Nephron (organoid): ENCODE results near the gene SLC17A9.

Source experiments
- H3K27ac Mint-ChIP-seq, 3 experiments: 2 replicates each; pipeline ENCODE4 v1.8.0; 2020; ENCODE audit warnings: mixed read lengths in 3 of 3, mild to moderate bottlenecking in 2 of 3, moderate library complexity in 1 of 3
- H3K27me3 Mint-ChIP-seq: 2 replicates; pipeline ENCODE4 v1.8.0; 2021; ENCODE audit warnings: low read depth, mild to moderate bottlenecking, moderate library complexity, mixed read lengths
- H3K36me3 Mint-ChIP-seq: 2 replicates; pipeline ENCODE4 v1.8.0; 2020; ENCODE audit warnings: low read depth, mixed read lengths
- H3K4me1 Mint-ChIP-seq: 2 replicates; pipeline ENCODE4 v1.8.0; 2020; ENCODE audit warnings: mixed read lengths
- H3K4me3 Mint-ChIP-seq, 3 experiments: 2 replicates each; pipeline ENCODE4 v1.8.0; 2020; ENCODE audit warnings: mild to moderate bottlenecking in 3 of 3, mixed read lengths in 3 of 3, moderate library complexity in 2 of 3
- H3K9me3 Mint-ChIP-seq: 2 replicates; pipeline ENCODE4 v1.8.0; 2020; ENCODE audit warnings: mixed read lengths
- CTCF ChIP-seq, 3 experiments: fragments of 200-600 bp; sonication (generic); IDR thresholded peaks; one replicate each; pipeline ENCODE4 v1.5.0; 2021; ENCODE audit warnings: antibody characterized with exemption in 3 of 3; ENCODE audit not compliant: unreplicated experiment in 3 of 3

The SLC17A9 gene

GRCh38 chr20:62935204-62935967 is 17.1 kb upstream of the SLC17A9 start:
- Mint-ChIP-seq H3K4me3 (no peak overlapping the region), H3K27ac (no peak overlapping the region), H3K4me1 (peaks cover 28% of the 10 kb centered on the region), H3K9me3 (no peaks in the 10 kb centered on the region), H3K36me3 (peaks cover 4% of the 10 kb centered on the region), H3K27me3 (no peaks in the 10 kb centered on the region)
- no peak for TF ChIP-seq CTCF (IDR thresholded peaks at IDR 0.05; ENCODE audit: unreplicated experiment in 3 of 3)

- Mint-ChIP-seq H3K27me3 (no peaks in the 10 kb centered on the region), H3K36me3 (peaks cover 7% of the 10 kb centered on the region), H3K4me3 (no peak overlapping the region), H3K4me1 (peaks cover 28% of the 10 kb centered on the region), H3K9me3 (no peaks in the 10 kb centered on the region), H3K27ac (no peak overlapping the region)
- no peak for TF ChIP-seq CTCF (IDR thresholded peaks at IDR 0.05; ENCODE audit: unreplicated experiment in 3 of 3)
These were observed 16.4 kb upstream of the SLC17A9 start for GRCh38 chr20:62935968-62936585.

- H3K27ac Mint-ChIP-seq = peak overlapping the region; percentile 86 to 99 (median 99)
- H3K4me1 Mint-ChIP-seq = peaks cover 32% of the 10 kb centered on the region
- H3K27me3 Mint-ChIP-seq = no peaks in the 10 kb centered on the region
- no peaks in the 10 kb centered on the region for H3K9me3 Mint-ChIP-seq
- H3K4me3 Mint-ChIP-seq = peak overlapping the region in 2 of 3 experiments; percentile 98 to 100
- TF ChIP-seq CTCF (IDR thresholded peaks at IDR 0.05; ENCODE audit: unreplicated experiment in 3 of 3) = no peak
- peaks cover 16% of the 10 kb centered on the region for H3K36me3 Mint-ChIP-seq
These were observed 15.0 kb upstream of the SLC17A9 start for GRCh38 chr20:62937268-62938104.

- peak within 1 kb of the TSS; percentile 90 to 100 (median 98) for H3K4me3 Mint-ChIP-seq
- peaks cover 21% of the 10 kb centered on the region for H3K36me3 Mint-ChIP-seq
- peaks cover 32% of the 10 kb centered on the region for H3K4me1 Mint-ChIP-seq
- no peak for TF ChIP-seq CTCF (IDR thresholded peaks at IDR 0.05; ENCODE audit: unreplicated experiment in 3 of 3)
- H3K27ac Mint-ChIP-seq = peak within 1 kb of the TSS; percentile 97 to 99 (median 99)
- no peaks in the 10 kb centered on the region for H3K27me3 Mint-ChIP-seq
- H3K9me3 Mint-ChIP-seq = no peaks in the 10 kb centered on the region
These were observed 14.2 kb upstream of the SLC17A9 start, which contains the start of gene GID8 for GRCh38 chr20:62938105-62938888. TSS of gene GID8 (plus strand) at chr20:62938147. CDS start at chr20:62941503, 3,356 bp downstream.

- TF ChIP-seq CTCF (IDR thresholded peaks at IDR 0.05; ENCODE audit: unreplicated experiment in 3 of 3) = no peak
These were observed 11.6 kb upstream of the SLC17A9 start for GRCh38 chr20:62940875-62941274.

More at GRCh38 chr20:62940875-62941274, 11.6 kb upstream of the SLC17A9 start:
- Mint-ChIP-seq H3K4me3 (peak overlapping the region; percentile 63 to 90 (median 64)), H3K4me1 (peaks cover 32% of the 10 kb centered on the region), H3K27me3 (no peaks in the 10 kb centered on the region), H3K9me3 (no peaks in the 10 kb centered on the region), H3K27ac (no peak overlapping the region), H3K36me3 (peaks cover 42% of the 10 kb centered on the region)
